Measurements from ENCODE around the gene CDH4.

DNA sequence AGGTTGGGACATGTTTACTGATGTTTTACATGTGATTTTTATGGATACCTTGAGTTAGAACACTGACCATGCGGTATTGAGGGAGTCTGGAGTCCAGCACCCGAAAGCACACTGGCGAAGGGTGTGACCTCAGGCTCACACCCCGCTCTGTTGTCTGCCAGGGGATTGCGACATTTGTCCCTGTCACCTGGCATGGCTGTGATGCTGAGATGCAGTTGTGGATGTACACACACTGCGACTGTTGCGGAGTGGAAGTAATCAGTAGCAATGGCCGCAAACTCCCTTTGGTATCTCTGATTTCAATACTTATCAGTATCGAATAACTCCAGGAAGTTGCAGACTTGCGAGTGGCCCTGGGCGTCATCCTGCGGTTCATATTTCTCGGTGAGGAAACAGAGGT, 43.2 kb downstream of the CDH4 start:
- TF ChIP-seq, protein P1, sequence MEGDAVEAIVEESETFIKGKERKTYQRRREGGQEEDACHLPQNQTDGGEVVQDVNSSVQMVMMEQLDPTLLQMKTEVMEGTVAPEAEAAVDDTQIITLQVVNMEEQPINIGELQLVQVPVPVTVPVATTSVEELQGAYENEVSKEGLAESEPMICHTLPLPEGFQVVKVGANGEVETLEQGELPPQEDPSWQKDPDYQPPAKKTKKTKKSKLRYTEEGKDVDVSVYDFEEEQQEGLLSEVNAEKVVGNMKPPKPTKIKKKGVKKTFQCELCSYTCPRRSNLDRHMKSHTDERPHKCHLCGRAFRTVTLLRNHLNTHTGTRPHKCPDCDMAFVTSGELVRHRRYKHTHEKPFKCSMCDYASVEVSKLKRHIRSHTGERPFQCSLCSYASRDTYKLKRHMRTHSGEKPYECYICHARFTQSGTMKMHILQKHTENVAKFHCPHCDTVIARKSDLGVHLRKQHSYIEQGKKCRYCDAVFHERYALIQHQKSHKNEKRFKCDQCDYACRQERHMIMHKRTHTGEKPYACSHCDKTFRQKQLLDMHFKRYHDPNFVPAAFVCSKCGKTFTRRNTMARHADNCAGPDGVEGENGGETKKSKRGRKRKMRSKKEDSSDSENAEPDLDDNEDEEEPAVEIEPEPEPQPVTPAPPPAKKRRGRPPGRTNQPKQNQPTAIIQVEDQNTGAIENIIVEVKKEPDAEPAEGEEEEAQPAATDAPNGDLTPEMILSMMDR (IDR thresholded peaks at IDR 0.05): no peak
- TF ChIP-seq POLR2A (IDR thresholded peaks at IDR 0.05): no peak

All from prostate gland (tissue), 2 donors.